Measurements from ENCODE around the gene PHLDA1. TPM values are rescaled to one million over a fixed set of nuclear protein-coding genes. Genes with fewer than 3 reads are reported as not detected.

PHLDA1 gene
- total and polyA plus RNA-seq, 2 of the 13 experiments (the other 11 are each of a cell fraction or from before 2014, with no cell fraction given), result 33.8 to 41.0 TPM

GRCh38 chr12:75990189-75990912 lies 41.2 kb downstream of the PHLDA1 start (continued):
- TF ChIP-seq CBX2 (IDR thresholded peaks at IDR 0.05; ENCODE audit: low read depth, low read length) (no peak), CBX2 (CRISPR knock-in tag; IDR thresholded peaks at IDR 0.05; ENCODE audit: low read depth) (no peak), RFXANK (CRISPR knock-in tag; IDR thresholded peaks at IDR 0.05) (peak; percentile 90; the same call in 1 of the 2 replicates), BORCS8-MEF2B (CRISPR knock-in tag; IDR thresholded peaks at IDR 0.05) (no peak), CENPT (CRISPR knock-in tag; IDR thresholded peaks at IDR 0.05; ENCODE audit: low read depth) (no peak), MED13 (CRISPR knock-in tag; IDR thresholded peaks at IDR 0.05) (peak; percentile 98), CTCF (CRISPR knock-in tag; IDR thresholded peaks at IDR 0.05) (no peak), MEF2D (CRISPR knock-in tag; IDR thresholded peaks at IDR 0.05) (peak; percentile 95), NCOA2 (CRISPR knock-in tag; IDR thresholded peaks at IDR 0.05) (peak; percentile 100), SYNCRIP (IDR thresholded peaks at IDR 0.05; ENCODE audit: insufficient read depth, low read depth, low read length) (no peak), ZNF17 (CRISPR knock-in tag; IDR thresholded peaks at IDR 0.05) (no peak), ZNF280D (CRISPR knock-in tag; IDR thresholded peaks at IDR 0.05) (peak; percentile 80; the same call in 1 of the 2 replicates), SIX1 (CRISPR knock-in tag; IDR thresholded peaks at IDR 0.05; ENCODE audit: borderline replicate concordance) (peak; percentile 81), MTA1 (CRISPR knock-in tag; IDR thresholded peaks at IDR 0.05; ENCODE audit: borderline replicate concordance) (peak; percentile 68; the same call in 1 of the 2 replicates), DRAP1 (CRISPR knock-in tag; IDR thresholded peaks at IDR 0.05) (peak; percentile 62), REL (CRISPR knock-in tag; conservative IDR thresholded peaks at IDR 0.05) (no peak), HOXA3 (CRISPR knock-in tag; IDR thresholded peaks at IDR 0.05) (0 out of 2 replicates have a peak, but pooled peaks have one; percentile 14)
- TF ChIP-seq, protein P1, sequence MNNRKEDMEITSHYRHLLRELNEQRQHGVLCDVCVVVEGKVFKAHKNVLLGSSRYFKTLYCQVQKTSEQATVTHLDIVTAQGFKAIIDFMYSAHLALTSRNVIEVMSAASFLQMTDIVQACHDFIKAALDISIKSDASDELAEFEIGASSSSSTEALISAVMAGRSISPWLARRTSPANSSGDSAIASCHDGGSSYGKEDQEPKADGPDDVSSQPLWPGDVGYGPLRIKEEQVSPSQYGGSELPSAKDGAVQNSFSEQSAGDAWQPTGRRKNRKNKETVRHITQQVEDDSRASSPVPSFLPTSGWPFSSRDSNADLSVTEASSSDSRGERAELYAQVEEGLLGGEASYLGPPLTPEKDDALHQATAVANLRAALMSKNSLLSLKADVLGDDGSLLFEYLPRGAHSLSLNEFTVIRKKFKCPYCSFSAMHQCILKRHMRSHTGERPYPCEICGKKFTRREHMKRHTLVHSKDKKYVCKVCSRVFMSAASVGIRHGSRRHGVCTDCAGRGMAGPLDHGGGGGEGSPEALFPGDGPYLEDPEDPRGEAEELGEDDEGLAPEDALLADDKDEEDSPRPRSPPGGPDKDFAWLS (CRISPR knock-in tag; IDR thresholded peaks at IDR 0.05; ENCODE audit: borderline replicate concordance), result no peak
- TF ChIP-seq, protein P2, sequence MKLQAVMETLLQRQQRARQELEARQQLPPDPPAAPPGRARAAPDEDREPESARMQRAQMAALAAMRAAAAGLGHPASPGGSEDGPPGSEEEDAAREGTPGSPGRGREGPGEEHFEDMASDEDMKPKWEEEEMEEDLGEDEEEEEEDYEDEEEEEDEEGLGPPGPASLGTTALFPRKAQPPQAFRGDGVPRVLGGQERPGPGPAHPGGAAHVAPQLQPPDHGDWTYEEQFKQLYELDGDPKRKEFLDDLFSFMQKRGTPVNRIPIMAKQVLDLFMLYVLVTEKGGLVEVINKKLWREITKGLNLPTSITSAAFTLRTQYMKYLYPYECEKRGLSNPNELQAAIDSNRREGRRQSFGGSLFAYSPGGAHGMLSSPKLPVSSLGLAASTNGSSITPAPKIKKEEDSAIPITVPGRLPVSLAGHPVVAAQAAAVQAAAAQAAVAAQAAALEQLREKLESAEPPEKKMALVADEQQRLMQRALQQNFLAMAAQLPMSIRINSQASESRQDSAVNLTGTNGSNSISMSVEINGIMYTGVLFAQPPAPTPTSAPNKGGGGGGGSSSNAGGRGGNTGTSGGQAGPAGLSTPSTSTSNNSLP (IDR thresholded peaks at IDR 0.05; ENCODE audit: low read depth, low read length), result peak; percentile 87
- TF ChIP-seq, protein P3, sequence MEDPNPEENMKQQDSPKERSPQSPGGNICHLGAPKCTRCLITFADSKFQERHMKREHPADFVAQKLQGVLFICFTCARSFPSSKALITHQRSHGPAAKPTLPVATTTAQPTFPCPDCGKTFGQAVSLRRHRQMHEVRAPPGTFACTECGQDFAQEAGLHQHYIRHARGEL (CRISPR knock-in tag; IDR thresholded peaks at IDR 0.05), result no peak
